HCT116 (cell line): Measurements from ENCODE around the gene SPDL1. TPM values are rescaled to one million over a fixed set of nuclear protein-coding genes. Genes with fewer than 3 reads are reported as not detected.

Source experiments
- ATAC-seq: fragments of 200-7000 bp; cut with Tn5 transposase; 2 replicates; pipeline ENCODE4 v1.9.1; 2020; ENCODE audit warnings: mild to moderate bottlenecking, moderate library complexity
- BruUV-seq: library from RNA; stranded (reverse); fragments of 400-500 nt; replicated peaks from 2 replicates; lab custom pipeline; 2021; lab: Mats Ljungman, UMichigan
- CTCF ChIA-PET: fragments of 300-600 bp; sonication (Branson Sonifier 250); formaldehyde crosslinking; loops from one replicate; lab custom pipeline; 2021; ENCODE audit warnings: antibody characterized with exemption; lab: Charles Lee
- POLR2A ChIA-PET: fragments of 300-600, 350-600 bp; sonication (Branson Sonifier 250); formaldehyde crosslinking; loops from one replicate; lab custom pipeline; 2021; ENCODE audit warnings: antibody characterized with exemption; lab: Charles Lee
- RAD21 ChIA-PET, 2 experiments: fragments of 300-600 bp; sonication (Branson Sonifier 250); formaldehyde crosslinking; loops; one replicate each; lab custom pipeline; 2023; ENCODE audit warnings: low total read pairs in 2 of 2; ENCODE audit not compliant: uncharacterized antibody in 2 of 2, unreplicated experiment in 2 of 2, low non-redundant PET in 1 of 2; lab: Charles Lee
- DNase-seq: peaks from one replicate; pipeline ENCODE4 v3.0.0-alpha.2; 2010; ENCODE audit warnings: low read depth, low spot score
- H2AFZ ChIP-seq: fragments of 200-600 bp; shearing (Covaris generic), sonication (generic); 2 replicates; pipeline ENCODE4 v1.6.1; 2017; ENCODE audit warnings: low read depth, mixed run types, mixed read lengths, antibody characterized with exemption, low read length; ENCODE audit not compliant: poor library complexity, severe bottlenecking
- H3K27ac ChIP-seq: 2 replicates; pipeline ENCODE4 v1.5.1; 2012; ENCODE audit warnings: low read depth, low read length
- H3K27me3 ChIP-seq: fragments of 200-600 bp; sonication (generic); 2 replicates; pipeline ENCODE4 v1.6.1; 2016; ENCODE audit warnings: mixed run types, low read length, mixed read lengths; ENCODE audit not compliant: insufficient read depth
- H3K36me3 ChIP-seq, 2 experiments: fragments of 200-500 bp in 1 of 2; fragments of 200-600 bp in 1 of 2; sonication (Bioruptor generic) in 1 of 2; sonication (generic) in 1 of 2; 2 replicates each; pipeline versions ENCODE4 v1.5.1 to v1.6.1; 2014 to 2016; ENCODE audit warnings: low read length in 2 of 2, inconsistent platforms in 1 of 2, mixed read lengths in 1 of 2, mixed run types in 1 of 2; ENCODE audit not compliant: insufficient read depth in 2 of 2, control insufficient read depth in 1 of 2
- H3K4me1 ChIP-seq, 2 experiments: fragments of 200-600 bp in 1 of 2; sonication (generic) in 1 of 2; 2 replicates each; pipeline versions ENCODE4 v1.5.1 to v1.6.1; 2012 to 2017; ENCODE audit warnings: low read length in 2 of 2, inconsistent platforms in 1 of 2, mild to moderate bottlenecking in 1 of 2, mixed read lengths in 1 of 2, mixed run types in 1 of 2, moderate library complexity in 1 of 2; ENCODE audit not compliant: insufficient read depth in 2 of 2, control insufficient read depth in 1 of 2
- H3K4me2 ChIP-seq: fragments of 200-600 bp; sonication (generic); 2 replicates; pipeline ENCODE4 v1.6.1; 2017; ENCODE audit warnings: mixed run types, low read length, mixed read lengths
- H3K4me3 ChIP-seq, 2 experiments: fragments of 200-600 bp in 1 of 2; sonication (generic) in 1 of 2; replicated peaks in 1 of 2; 2 replicates each; pipeline ENCODE4 v1.5.1; 2011 to 2016; ENCODE audit warnings: low read length in 2 of 2, control low read depth in 1 of 2, low read depth in 1 of 2, mild to moderate bottlenecking in 1 of 2, mixed read lengths in 1 of 2, mixed run types in 1 of 2
- H3K79me2 ChIP-seq: fragments of 200-600 bp; sonication (generic); 2 replicates; pipeline ENCODE4 v1.6.1; 2017; ENCODE audit warnings: mild to moderate bottlenecking, mixed run types, low read length, moderate library complexity, mixed read lengths; ENCODE audit not compliant: insufficient read depth
- H3K9ac ChIP-seq: fragments of 200-600 bp; sonication (generic); 2 replicates; pipeline ENCODE4 v1.6.1; 2016; ENCODE audit warnings: low read length, mixed read lengths
- H3K9me2 ChIP-seq: fragments of 200-600 bp; sonication (generic), shearing (Covaris generic); 2 replicates; pipeline ENCODE4 v1.6.1; 2017; ENCODE audit warnings: mixed run types, mild to moderate bottlenecking, moderate library complexity; ENCODE audit not compliant: insufficient read depth
- H3K9me3 ChIP-seq, 2 experiments: fragments of 200-500 bp in 1 of 2; fragments of 200-600 bp in 1 of 2; sonication (Bioruptor generic) in 1 of 2; sonication (generic) in 1 of 2; 2 replicates each; pipeline ENCODE4 v1.6.1; 2014 to 2017; ENCODE audit warnings: low read length in 2 of 2, mixed read lengths in 2 of 2, inconsistent platforms in 1 of 2, low read depth in 1 of 2, mild to moderate bottlenecking in 1 of 2, mixed run types in 1 of 2, moderate library complexity in 1 of 2; ENCODE audit not compliant: control insufficient read depth in 1 of 2, insufficient read depth in 1 of 2
- H4K20me1 ChIP-seq: fragments of 200-600 bp; sonication (generic), shearing (Covaris generic); 2 replicates; pipeline ENCODE4 v1.6.1; 2017; ENCODE audit warnings: mixed run types, mild to moderate bottlenecking, moderate library complexity; ENCODE audit not compliant: insufficient read depth
- ATF3 ChIP-seq: IDR thresholded peaks from 2 replicates; pipeline ENCODE4 v1.6.1; 2012
- CBX3 ChIP-seq: IDR thresholded peaks from 2 replicates; pipeline ENCODE4 v1.6.1; 2012; ENCODE audit warnings: low read depth
- CEBPB ChIP-seq: IDR thresholded peaks from 2 replicates; pipeline ENCODE4 v1.6.1; 2012; ENCODE audit warnings: low read depth
- CTCF ChIP-seq, 3 experiments: fragments of 200-600 bp in 1 of 3; sonication (generic) in 1 of 3; IDR thresholded peaks in 2 of 3; conservative IDR thresholded peaks in 1 of 3; 2 replicates each; pipeline ENCODE4 v1.5.1; 2012 to 2017; ENCODE audit warnings: low read depth in 2 of 3, low read length in 2 of 3, antibody characterized with exemption in 1 of 3, borderline replicate concordance in 1 of 3, control low read depth in 1 of 3, mild to moderate bottlenecking in 1 of 3, mixed read lengths in 1 of 3, mixed run types in 1 of 3, moderate library complexity in 1 of 3; ENCODE audit not compliant: insufficient read depth in 1 of 3
- EGR1 ChIP-seq: IDR thresholded peaks from 2 replicates; pipeline ENCODE4 v1.6.1; 2012; ENCODE audit warnings: low read depth
- ELF1 ChIP-seq: IDR thresholded peaks from 2 replicates; pipeline ENCODE4 v1.6.1; 2012; ENCODE audit warnings: low read depth, borderline replicate concordance
- EZH2phosphoT487 ChIP-seq: fragments of 200-600 bp; IDR thresholded peaks from 2 replicates; pipeline ENCODE4 v1.6.1; 2018; ENCODE audit warnings: antibody characterized with exemption, borderline replicate concordance
- JUND ChIP-seq: IDR thresholded peaks from 2 replicates; pipeline ENCODE4 v1.6.1; 2012
- MAX ChIP-seq: IDR thresholded peaks from 2 replicates; pipeline ENCODE4 v1.6.1; 2012
- POLR2AphosphoS5 ChIP-seq: IDR thresholded peaks from 2 replicates; pipeline ENCODE4 v1.6.1; 2011; ENCODE audit warnings: mild to moderate bottlenecking, low read depth, low read length, moderate library complexity
- REST ChIP-seq: IDR thresholded peaks from 2 replicates; pipeline ENCODE4 v1.6.1; 2012; ENCODE audit warnings: low read depth
- SIN3A ChIP-seq: IDR thresholded peaks from 2 replicates; pipeline ENCODE4 v1.6.1; 2012; ENCODE audit warnings: low read depth
- SP1 ChIP-seq: IDR thresholded peaks from 2 replicates; pipeline ENCODE4 v1.6.1; 2012; ENCODE audit warnings: low read depth
- SRF ChIP-seq: IDR thresholded peaks from 2 replicates; pipeline ENCODE4 v1.6.1; 2012; ENCODE audit warnings: low read depth
- TCF7L2 ChIP-seq: IDR thresholded peaks from 2 replicates; pipeline ENCODE4 v1.7.0; 2011; ENCODE audit warnings: borderline replicate concordance, inconsistent platforms; ENCODE audit not compliant: insufficient read depth, insufficient read length; ENCODE audit errors: extremely low read depth
- YY1 ChIP-seq: IDR thresholded peaks from 2 replicates; pipeline ENCODE4 v1.6.1; 2011; ENCODE audit warnings: low read length, low read depth, moderate library complexity, mild to moderate bottlenecking; ENCODE audit not compliant: insufficient replicate concordance; ENCODE audit errors: extremely low read depth
- ZBTB33 ChIP-seq: IDR thresholded peaks from 2 replicates; pipeline ENCODE4 v1.6.1; 2011; ENCODE audit warnings: mild to moderate bottlenecking, low read length, moderate library complexity; ENCODE audit not compliant: insufficient replicate concordance; ENCODE audit errors: extremely low read depth
- ZFX ChIP-seq: fragments of 450-650 bp; IDR thresholded peaks from 2 replicates; pipeline ENCODE4 v1.6.1; 2017
- ZNF274 ChIP-seq: fragments of 200-500 bp; sonication (Bioruptor generic); IDR thresholded peaks from 2 replicates; pipeline ENCODE4 v1.6.1; 2014; ENCODE audit warnings: mild to moderate bottlenecking, low read depth, low read length, inconsistent platforms
- intact Hi-C: fragments of 100-400 bp; cut with micrococcal nuclease; formaldehyde crosslinking; loops from 2 replicates; pipeline ENCODE4 v1.10.0; 2022
- total RNA-seq: library from RNA; stranded (reverse); gene quantifications from one replicate; pipeline ENCODE4 v1.2.1, GENCODE V29; 2021; ENCODE audit not compliant: unreplicated experiment

SPDL1 gene
- total RNA-seq, 1 experiment from 2014 or later, result 28.5 TPM

- no TSS peak for BruUV-seq
- POLR2A ChIA-PET, result no interaction called here
- CTCF ChIA-PET, result no interaction called here
These were observed 12.2 kb upstream of the SPDL1 start for GRCh38 chr5:169571355-169571754.

More at GRCh38 chr5:169571355-169571754, 12.2 kb upstream of the SPDL1 start:
- H3K4me2 ChIP-seq, result no peak overlapping the region
- H3K36me3 ChIP-seq, result no peaks in the 10 kb centered on the region
- H3K9me3 ChIP-seq, result no peaks in the 10 kb centered on the region
- H3K4me1 ChIP-seq, result no peaks in the 10 kb centered on the region
- no peaks in the 10 kb centered on the region for H3K79me2 ChIP-seq
- no peaks in the 10 kb centered on the region for H3K9me2 ChIP-seq
- H3K9ac ChIP-seq, result no peak overlapping the region
- ATAC-seq (no peak), DNase-seq (no peak)
- intact Hi-C loops, result no loop called here
- RAD21 ChIA-PET, result no interaction called here
- no peaks in the 10 kb centered on the region for H4K20me1 ChIP-seq
- H3K27me3 ChIP-seq, result peaks cover 50% of the 10 kb centered on the region
- TF ChIP-seq CBX3 (no peak), SRF (no peak), CEBPB (no peak), EZH2phosphoT487 (no peak), TCF7L2 (no peak), ZBTB33 (no peak), JUND (no peak), ATF3 (no peak), ZFX (no peak), MAX (no peak), SP1 (no peak), POLR2AphosphoS5 (no peak), ELF1 (no peak), ZNF274 (no peak), REST (no peak), CTCF (IDR thresholded peaks at IDR 0.05 in 2 of 3, conservative IDR thresholded peaks at IDR 0.05 in 1 of 3; ENCODE audit: borderline replicate concordance in 1 of 3, insufficient read depth in 1 of 3, low read depth in 2 of 3, low read length in 2 of 3) (no peak), EGR1 (no peak), SIN3A (no peak), YY1 (no peak)
- H2AFZ ChIP-seq, result no peak overlapping the region
- H3K27ac ChIP-seq, result no peak overlapping the region
- H3K4me3 ChIP-seq, result no peak overlapping the region
